SK-N-MC (cell line): ENCODE data around the gene TEKT3.

Experiments used
- DNase-seq: peaks from one replicate; pipeline ENCODE4 v3.0.0-alpha.2; 2011; ENCODE audit warnings: low read depth, low spot score
- H3K27ac ChIP-seq: fragments of 200-600 bp; sonication (generic); 2 replicates; pipeline ENCODE4 v1.5.1; 2016; ENCODE audit warnings: mixed run types
- H3K36me3 ChIP-seq: fragments of 200-600 bp; sonication (generic); 2 replicates; pipeline ENCODE4 v1.6.1; 2017; ENCODE audit warnings: antibody characterized with exemption, low read length, mixed read lengths; ENCODE audit not compliant: insufficient read depth
- H3K4me3 ChIP-seq: fragments of 200-600 bp; sonication (generic); 2 replicates; pipeline ENCODE4 v1.5.1; 2016
- H3K9ac ChIP-seq: fragments of 200-600 bp; sonication (generic); 2 replicates; pipeline ENCODE4 v1.8.0; 2017; ENCODE audit warnings: mixed run types, mixed read lengths; ENCODE audit not compliant: insufficient read length
- H3K9me3 ChIP-seq: fragments of 200-600 bp; sonication (generic); 2 replicates; pipeline ENCODE4 v1.6.1; 2017; ENCODE audit warnings: low read depth, mild to moderate bottlenecking, antibody characterized with exemption, low read length, moderate library complexity, mixed read lengths
- EZH2 ChIP-seq: fragments of 200-600 bp; sonication (generic); IDR thresholded peaks from one replicate; pipeline ENCODE4 v1.6.1; 2017; ENCODE audit warnings: antibody characterized with exemption
- FOXP2 ChIP-seq: optimal IDR thresholded peaks from 2 replicates; pipeline ENCODE3; 2011; ENCODE audit warnings: mild to moderate bottlenecking, moderate library complexity; ENCODE audit not compliant: insufficient read depth; ENCODE audit errors: extremely low read length, control extremely low read depth
- POLR2AphosphoS5 ChIP-seq: IDR thresholded peaks from 2 replicates; pipeline ENCODE4 v1.6.1; 2012; ENCODE audit warnings: mild to moderate bottlenecking, low read depth, low read length, borderline replicate concordance

The TEKT3 gene

DNA sequence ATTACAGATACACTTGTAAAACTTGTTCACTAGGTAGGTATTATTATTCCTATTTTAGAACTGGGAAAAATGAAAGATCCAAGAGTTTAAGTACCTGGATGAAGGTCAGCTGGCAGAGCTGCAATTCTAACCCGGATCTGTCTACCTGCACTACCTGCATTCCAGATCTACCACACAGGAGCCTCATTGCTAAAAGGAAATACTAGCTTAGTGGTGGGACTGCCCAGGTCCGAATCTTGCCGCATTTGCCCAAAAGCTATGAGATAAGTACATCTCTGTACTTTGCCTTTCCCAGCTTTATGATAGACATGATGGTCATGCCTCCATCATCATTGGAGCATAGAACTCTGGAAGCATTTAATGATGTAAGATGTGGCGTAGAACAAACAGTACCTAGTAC lies 36.8 kb upstream of the TEKT3 start:
- no peak overlapping the region for H3K27ac ChIP-seq
- DNase-seq = no peak
- no peaks in the 10 kb centered on the region for H3K36me3 ChIP-seq
- TF ChIP-seq FOXP2 = no peak
- no peaks in the 10 kb centered on the region for H3K9me3 ChIP-seq
- H3K9ac ChIP-seq = no peak overlapping the region
- H3K4me3 ChIP-seq = no peak overlapping the region

DNA sequence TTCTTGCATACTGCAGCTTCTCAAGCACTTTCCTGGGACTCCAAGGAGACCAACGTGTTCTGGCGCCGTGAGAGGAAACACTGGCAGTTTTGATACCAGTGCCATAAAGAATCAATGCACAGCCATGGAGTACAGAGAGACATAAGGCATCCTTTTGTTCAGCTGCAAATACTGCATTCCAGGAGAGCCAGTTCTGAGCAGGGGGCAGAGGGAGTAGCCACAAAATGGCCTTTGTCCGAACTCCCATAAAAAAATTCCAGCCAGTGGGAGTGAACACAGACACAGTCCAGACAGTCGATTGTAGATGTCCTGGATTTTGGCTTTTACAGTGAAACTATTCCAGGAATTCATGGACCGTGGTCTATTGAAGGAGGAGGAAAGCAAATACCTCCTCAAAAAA lies 36.2 kb upstream of the TEKT3 start:
- Histone ChIP-seq H3K9ac (no peak overlapping the region), H3K9me3 (no peaks in the 10 kb centered on the region)

DNA sequence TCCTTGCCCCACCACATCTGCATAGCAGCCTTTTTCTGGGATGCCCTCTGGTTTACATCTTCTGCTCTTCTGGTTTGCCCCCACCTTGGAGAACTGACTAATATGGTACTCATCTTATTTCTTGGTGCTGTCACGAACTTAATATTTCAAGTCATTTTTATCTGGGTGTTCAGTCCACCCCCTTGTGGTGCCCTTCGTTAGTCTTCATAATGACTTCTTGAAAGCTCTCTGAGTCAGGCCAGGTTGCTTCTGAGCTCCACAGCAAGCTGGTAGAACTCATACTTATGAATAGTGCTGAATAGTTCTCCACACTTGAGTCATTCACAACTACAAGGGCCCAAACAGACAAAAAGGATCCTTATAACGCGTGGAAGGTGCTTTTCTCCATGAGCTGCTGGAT lies 35.8 kb upstream of the TEKT3 start:
- Histone ChIP-seq H3K36me3 (no peaks in the 10 kb centered on the region), H3K4me3 (no peak overlapping the region), H3K9ac (no peak overlapping the region), H3K27ac (no peak overlapping the region), H3K9me3 (no peaks in the 10 kb centered on the region)
- TF ChIP-seq FOXP2 = no peak
- TF ChIP-seq POLR2AphosphoS5 = no peak
- TF ChIP-seq EZH2 = no peak
- no peak for DNase-seq

More for the DNA sequence above, 36.2 kb upstream of the TEKT3 start:
- TF ChIP-seq EZH2 (no peak), FOXP2 (no peak), POLR2AphosphoS5 (no peak)
- no peak overlapping the region for H3K27ac ChIP-seq
- H3K36me3 ChIP-seq = no peaks in the 10 kb centered on the region
- no peak overlapping the region for H3K4me3 ChIP-seq
- DNase-seq = no peak

DNA sequence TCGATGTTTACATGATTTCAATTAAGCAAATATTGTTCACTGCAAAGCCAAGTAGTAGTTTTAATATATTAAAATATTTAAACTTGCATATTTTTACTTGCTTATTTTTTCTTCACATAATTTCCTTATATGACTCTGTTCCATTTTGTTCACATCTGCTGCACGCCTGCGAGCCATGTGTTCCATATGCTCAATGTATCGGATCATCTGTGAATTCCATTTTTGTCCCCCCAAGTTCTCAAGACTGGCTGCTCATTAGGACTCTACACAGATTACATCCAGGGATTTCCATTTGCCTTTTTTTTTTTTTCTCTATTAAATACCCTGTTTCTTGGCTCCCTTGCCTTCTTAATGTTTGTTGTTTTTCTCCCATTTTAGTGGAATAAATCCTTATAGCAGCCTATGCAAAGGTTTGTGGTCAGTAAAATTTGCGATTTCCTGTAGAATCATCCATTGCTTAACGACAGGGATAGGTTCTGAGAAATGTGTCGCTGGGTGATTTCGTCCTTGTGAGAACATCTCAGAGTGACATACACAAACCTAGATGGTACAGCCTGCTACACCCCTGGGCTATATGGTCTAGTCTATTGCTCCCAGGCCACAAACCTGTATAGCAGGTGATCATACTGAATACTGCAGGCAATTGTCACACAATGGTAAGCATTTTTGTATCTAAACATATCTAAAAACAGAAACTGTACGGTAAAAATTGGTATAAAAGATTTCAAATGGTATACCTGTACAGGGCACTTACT lies 30.2 kb upstream of the TEKT3 start:
- Histone ChIP-seq H3K9me3 (no peaks in the 10 kb centered on the region), H3K36me3 (no peaks in the 10 kb centered on the region), H3K9ac (no peak overlapping the region), H3K4me3 (no peak overlapping the region), H3K27ac (no peak overlapping the region)
- TF ChIP-seq EZH2 (no peak), FOXP2 (no peak), POLR2AphosphoS5 (no peak)
- DNase-seq = no peak

DNA sequence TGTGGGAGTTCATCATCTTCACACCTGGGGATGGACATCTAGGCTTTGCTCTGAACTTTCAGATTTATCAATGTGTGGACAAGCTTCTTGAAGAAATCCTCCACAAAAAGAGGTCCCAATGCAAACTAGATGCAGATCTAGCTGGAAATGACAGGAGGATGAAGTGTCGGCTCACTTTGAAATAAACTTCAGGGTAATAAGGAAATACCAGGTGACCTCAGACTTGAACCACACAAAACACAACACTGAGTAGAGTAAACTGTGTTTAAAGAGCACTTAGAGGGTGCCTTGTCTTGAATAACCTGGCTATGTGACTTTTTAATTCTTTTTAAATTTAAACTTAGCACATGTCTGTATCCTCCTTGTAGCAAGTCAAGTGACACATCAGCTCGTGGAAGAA lies 27.2 kb upstream of the TEKT3 start:
- Histone ChIP-seq H3K9me3 (no peaks in the 10 kb centered on the region), H3K9ac (no peak overlapping the region), H3K36me3 (no peaks in the 10 kb centered on the region), H3K4me3 (no peak overlapping the region), H3K27ac (no peak overlapping the region)
- no peak for DNase-seq
- no peak for TF ChIP-seq EZH2
- TF ChIP-seq FOXP2 = no peak
- TF ChIP-seq POLR2AphosphoS5 = no peak

DNA sequence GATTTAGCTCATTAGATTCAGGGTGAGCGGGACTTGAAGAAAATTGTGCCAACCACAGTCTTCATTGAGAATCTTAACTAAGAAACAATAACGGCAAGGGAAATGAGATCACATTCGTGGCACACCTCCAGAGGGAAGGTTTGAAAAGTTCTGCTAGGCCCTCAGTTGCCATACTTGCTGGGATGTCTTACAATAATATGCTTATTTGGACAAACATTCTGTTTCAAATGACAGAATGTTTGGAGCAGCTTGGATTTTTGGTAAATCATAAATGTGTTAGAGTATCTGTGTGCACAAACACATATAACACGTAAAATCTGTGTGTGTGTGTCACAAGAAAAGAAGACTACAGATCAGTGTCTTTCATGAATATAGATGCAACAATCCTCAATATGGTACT lies 24.6 kb upstream of the TEKT3 start:
- Histone ChIP-seq H3K36me3 (no peaks in the 10 kb centered on the region), H3K9ac (no peak overlapping the region), H3K4me3 (no peak overlapping the region), H3K9me3 (no peaks in the 10 kb centered on the region), H3K27ac (no peak overlapping the region)
- TF ChIP-seq FOXP2 (no peak), EZH2 (no peak), POLR2AphosphoS5 (no peak)
- no peak for DNase-seq

DNA sequence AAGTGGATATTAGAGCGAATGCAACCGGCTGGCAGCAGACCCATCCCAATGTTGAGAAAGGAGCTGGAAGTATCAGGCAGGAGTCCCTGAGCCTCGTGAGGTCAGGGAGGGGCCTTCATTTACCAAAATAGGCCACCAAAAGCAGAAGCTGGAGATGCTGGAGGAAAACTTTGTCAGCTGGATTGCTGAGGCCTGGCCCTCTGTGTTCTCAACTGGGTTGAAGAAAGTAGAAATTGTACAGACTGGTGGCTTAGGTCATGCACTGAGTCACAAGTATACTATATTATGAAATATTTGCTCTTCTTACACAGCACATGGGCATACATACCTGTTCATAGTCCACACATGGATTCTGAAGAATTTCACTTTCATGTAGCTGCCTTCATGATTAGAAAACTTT lies 23.2 kb upstream of the TEKT3 start:
- Histone ChIP-seq H3K9ac (no peak overlapping the region), H3K36me3 (no peaks in the 10 kb centered on the region), H3K9me3 (no peaks in the 10 kb centered on the region), H3K27ac (no peak overlapping the region), H3K4me3 (no peak overlapping the region)
- TF ChIP-seq FOXP2 (no peak), POLR2AphosphoS5 (no peak), EZH2 (no peak)
- DNase-seq = no peak

DNA sequence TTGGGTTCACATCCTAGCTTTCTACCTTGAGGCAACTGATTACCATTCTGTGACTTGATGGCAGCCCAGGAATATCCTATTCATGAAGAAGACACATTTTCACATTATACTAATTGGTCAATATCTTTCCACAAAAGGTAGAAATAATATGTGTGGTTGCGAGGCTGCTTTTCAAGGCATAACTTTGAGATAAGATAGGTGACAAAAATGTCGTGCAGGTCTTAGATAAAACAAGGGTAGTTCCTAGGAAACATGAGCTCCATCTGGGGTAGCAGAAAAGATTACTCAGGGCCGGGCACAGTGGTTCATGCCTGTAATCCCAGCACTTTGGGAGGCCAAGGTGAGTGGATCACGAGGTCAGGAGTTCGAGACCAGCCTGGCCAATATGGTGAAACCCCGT lies 22.3 kb upstream of the TEKT3 start:
- H3K9me3 ChIP-seq = no peaks in the 10 kb centered on the region
- TF ChIP-seq POLR2AphosphoS5 (no peak), FOXP2 (no peak), EZH2 (no peak)

DNA sequence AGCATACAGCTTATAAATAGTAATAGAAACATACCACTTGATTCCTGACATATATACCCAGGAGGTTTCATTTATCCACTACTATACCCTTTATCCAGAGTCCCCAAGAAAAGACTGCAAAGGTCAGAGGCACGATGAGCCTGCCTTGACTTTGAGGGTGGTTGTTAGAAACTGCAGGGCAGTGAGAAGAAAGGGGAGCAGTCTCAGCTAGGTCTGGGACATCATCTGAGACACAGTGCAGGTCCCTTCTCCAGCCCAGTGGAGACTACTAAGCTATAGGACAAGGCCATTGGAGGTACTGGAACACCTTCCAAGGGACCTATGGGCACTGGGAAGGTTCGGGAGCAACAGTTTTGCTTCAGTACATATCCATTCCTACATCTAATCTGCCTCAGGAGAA lies 20.2 kb upstream of the TEKT3 start:
- Histone ChIP-seq H3K4me3 (no peak overlapping the region), H3K9ac (no peak overlapping the region), H3K9me3 (no peaks in the 10 kb centered on the region), H3K27ac (no peak overlapping the region), H3K36me3 (no peaks in the 10 kb centered on the region)
- no peak for DNase-seq
- TF ChIP-seq FOXP2 (no peak), EZH2 (no peak), POLR2AphosphoS5 (no peak)

More for the DNA sequence above, 22.3 kb upstream of the TEKT3 start:
- H3K4me3 ChIP-seq = no peak overlapping the region
- H3K36me3 ChIP-seq = no peaks in the 10 kb centered on the region
- DNase-seq = no peak
- H3K9ac ChIP-seq = no peak overlapping the region
- H3K27ac ChIP-seq = no peak overlapping the region
